GM12873 (cell line): ENCODE measurements around the gene DHCR7.

Source experiments
- TF ChIP-seq, protein P1 (sequence below): IDR thresholded peaks from 2 replicates; pipeline ENCODE4 v1.5.1; 2012; ENCODE audit warnings: low read depth, mild to moderate bottlenecking, moderate library complexity, low read length, control low read depth; ENCODE audit not compliant: insufficient read depth; ENCODE audit errors: missing control alignments

The DHCR7 gene

DNA sequence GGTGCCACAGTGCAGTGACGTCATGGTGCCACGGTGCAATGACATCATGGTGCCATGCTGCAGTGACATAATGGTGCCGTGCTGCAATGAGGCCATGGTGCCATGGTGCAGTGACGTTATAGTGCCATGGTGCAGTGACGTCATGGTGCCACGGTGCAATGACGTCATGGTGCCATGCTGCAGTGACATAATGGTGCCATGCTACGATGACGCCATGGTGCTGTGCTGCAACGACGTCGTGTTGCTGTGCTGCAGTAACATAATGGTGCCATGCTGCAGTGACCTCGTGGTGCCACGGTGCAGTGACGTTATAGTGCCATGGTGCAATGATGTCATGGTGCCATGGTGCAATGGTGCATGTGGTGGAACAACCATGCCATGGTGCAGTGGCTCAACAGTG, 45.3 kb downstream of the DHCR7 start:
- TF ChIP-seq, protein P1, sequence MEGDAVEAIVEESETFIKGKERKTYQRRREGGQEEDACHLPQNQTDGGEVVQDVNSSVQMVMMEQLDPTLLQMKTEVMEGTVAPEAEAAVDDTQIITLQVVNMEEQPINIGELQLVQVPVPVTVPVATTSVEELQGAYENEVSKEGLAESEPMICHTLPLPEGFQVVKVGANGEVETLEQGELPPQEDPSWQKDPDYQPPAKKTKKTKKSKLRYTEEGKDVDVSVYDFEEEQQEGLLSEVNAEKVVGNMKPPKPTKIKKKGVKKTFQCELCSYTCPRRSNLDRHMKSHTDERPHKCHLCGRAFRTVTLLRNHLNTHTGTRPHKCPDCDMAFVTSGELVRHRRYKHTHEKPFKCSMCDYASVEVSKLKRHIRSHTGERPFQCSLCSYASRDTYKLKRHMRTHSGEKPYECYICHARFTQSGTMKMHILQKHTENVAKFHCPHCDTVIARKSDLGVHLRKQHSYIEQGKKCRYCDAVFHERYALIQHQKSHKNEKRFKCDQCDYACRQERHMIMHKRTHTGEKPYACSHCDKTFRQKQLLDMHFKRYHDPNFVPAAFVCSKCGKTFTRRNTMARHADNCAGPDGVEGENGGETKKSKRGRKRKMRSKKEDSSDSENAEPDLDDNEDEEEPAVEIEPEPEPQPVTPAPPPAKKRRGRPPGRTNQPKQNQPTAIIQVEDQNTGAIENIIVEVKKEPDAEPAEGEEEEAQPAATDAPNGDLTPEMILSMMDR, result no peak

DNA sequence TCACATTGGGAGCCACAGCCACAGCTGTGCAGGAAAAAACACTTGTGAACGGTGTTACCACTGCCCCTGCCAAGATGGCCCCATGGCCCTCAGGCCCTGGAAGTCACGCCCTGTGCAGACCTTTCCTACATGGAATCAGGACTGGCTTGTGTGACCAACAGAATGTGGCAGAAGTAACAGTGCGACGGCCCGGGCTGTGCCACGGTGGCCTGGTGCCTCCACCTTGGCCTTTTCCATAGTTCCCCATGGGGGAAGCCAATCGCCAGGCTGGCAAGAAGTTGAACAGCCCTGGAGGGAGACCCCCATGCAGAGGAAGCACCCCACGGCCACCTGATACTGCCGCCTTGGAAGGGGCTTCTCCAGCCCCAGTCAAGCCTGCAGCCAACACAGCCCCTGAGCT, 48.0 kb downstream of the DHCR7 start:
- TF ChIP-seq, protein P1, result no peak

DNA sequence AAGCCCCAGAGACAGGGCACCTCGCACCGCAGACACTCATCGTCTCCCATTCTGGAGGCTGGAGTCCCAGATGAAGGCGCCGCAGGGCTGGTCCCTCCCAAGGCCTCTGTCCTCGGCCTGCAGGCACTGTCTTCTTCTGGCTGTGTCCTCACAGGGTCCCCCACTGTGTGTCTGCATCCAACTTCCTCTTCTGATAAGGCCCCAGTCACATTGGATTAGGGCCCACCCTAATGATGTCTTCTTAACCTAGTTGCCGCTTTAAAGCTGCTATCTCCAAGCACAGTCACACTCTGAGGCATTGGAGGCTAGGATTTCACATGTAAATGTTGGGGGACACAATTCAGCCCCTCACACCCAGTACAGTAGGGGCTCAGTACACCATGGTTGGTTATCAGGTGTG, 48.9 kb downstream of the DHCR7 start:
- TF ChIP-seq, protein P1, result no peak

DNA sequence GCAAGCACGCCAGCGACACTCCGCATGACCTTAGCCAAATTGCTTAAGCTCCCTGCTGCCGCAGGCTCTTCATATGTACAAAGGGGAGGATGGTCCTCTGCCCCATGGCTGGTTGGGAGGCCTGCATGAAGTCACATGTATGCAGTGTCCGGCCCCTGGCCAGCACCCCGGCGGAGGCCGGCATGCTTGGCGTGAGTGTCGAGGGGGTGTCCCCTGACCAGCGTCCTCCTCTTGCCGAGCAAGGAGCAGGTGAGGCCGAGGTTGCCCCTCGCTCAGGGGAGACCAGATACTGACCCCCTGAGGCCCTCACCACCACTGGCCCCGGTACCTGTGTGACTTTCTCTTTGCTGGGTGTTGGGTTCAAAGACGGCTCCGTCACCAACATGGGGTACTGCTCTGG, 50.2 kb downstream of the DHCR7 start:
- TF ChIP-seq, protein P1, result no peak

DNA sequence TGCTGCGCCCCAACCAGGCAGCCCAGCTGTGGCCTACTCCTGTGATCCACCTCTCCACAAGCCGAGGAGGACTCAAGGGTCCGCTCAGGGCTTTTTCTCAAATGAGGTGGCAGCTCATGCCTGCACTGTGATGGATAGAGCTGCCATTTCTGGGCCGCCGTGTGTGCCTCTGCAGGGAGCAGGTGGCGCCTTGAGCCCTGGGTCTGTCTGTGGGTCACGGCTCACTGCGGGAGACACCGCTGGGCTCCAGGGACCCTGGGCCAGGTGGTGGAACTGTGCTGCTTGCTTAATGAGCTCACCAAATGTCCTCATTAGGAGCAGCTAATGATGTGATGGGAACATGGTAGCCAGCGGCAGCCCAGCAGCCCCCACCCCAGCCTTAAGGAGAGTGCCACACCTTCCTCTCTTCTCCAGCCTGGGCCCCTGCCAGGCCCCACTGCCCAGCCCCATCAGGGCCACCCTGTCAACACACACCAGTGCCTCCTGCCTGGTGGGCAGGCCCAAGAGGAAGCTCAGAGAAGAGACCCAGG, 50.8 kb downstream of the DHCR7 start:
- TF ChIP-seq, protein P1, result no peak

DNA sequence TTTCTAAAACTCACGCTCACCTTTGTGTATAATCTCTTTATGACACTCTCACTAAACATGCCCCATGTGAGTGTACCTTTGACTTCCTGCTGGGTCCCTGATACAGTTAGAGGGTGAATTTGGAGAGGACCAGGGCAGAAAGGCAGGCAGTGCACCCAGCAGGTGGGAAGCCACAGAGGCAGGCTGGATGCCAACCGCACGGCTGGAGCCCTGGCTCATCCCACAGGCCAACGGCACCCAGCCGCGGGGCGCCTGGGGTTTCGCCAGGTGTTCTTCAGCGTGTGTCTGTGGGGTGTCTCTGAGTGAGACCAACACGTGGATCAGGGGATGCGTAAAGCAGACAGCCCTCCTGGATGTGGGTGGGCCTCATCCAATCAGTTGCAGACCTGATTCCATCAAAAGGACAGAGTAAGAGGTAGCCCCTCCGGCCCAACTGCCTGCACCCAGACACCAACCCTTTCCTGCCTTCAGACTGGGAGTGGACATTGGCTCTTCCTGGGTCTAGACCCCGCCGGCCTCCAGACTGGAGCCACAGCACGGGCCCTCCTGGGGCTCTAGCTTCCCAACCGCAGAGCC, 51.6 kb downstream of the DHCR7 start:
- TF ChIP-seq, protein P1, result no peak

DNA sequence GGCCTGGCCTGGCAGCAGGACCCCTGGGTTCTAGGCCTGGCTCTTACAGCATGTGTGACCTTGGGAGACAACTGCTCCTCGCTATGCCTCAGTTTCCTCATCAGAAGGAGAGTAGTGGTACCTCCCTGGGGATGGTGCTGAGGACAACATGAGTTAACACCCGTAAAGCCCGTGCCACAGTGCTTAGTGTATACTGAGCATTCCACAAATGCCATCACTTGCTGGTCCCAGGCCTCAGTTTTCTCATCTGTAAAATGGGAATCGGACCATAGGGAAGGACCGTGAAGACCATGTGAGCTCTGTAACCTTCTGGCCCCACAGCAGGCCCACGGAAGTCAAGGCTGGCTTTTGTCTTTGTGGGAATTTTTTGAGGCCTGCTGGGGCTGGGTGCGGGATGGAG, 52.4 kb downstream of the DHCR7 start:
- TF ChIP-seq, protein P1, result no peak
